ENCODE results near the gene CKAP2L. TPM values are rescaled to one million over a fixed set of nuclear protein-coding genes. Genes with fewer than 3 reads are reported as not detected.
"Not testable (repeated sequence)": the region's sequence is repeated elsewhere in the genome, so short reads cannot be mapped to it uniquely, and the experiment has no call there.

The CKAP2L gene
- total and polyA plus RNA-seq, 2 experiments from 2014 or later: 16.2 to 30.2 TPM

- H3K27me3 Mint-ChIP-seq (ENCODE audit: insufficient read depth, low read depth, poor library complexity): peaks cover 2% of the 10 kb centered on the region
- no peaks in the 10 kb centered on the region for H4K20me1 ChIP-seq (replicated peaks; ENCODE audit: insufficient read depth)
- TF ChIP-seq EZH2phosphoT487 (IDR thresholded peaks at IDR 0.05; ENCODE audit: unreplicated experiment) (no peak), ZNF331 (CRISPR knock-in tag; IDR thresholded peaks at IDR 0.05; ENCODE audit: low read depth) (no peak)
- H3K4me1 Mint-ChIP-seq: peaks cover 3% of the 10 kb centered on the region; the same call in 1 of the 3 replicates
- H3K4me1 ChIP-seq (ENCODE audit: insufficient read depth): no peaks in the 10 kb centered on the region
- H3K9me2 ChIP-seq (ENCODE audit: insufficient read depth): 0 out of 2 replicates have a peak, but pooled peaks cover 4% of the 10 kb centered on the region
- H3K27me3 ChIP-seq (ENCODE audit: insufficient read depth): no peaks in the 10 kb centered on the region
- H3K4me2 ChIP-seq: no peak overlapping the region
- H3K27ac Mint-ChIP-seq: no peak overlapping the region
- H3K27ac ChIP-seq (ENCODE audit: low read depth): no peak overlapping the region
- no peaks in the 10 kb centered on the region for H3K36me3 Mint-ChIP-seq (ENCODE audit: low read depth)
- H3K9me3 Mint-ChIP-seq: no peaks in the 10 kb centered on the region
- DNase-seq (ENCODE audit: low spot score): no peak
- no peaks in the 10 kb centered on the region for H3K79me2 ChIP-seq (replicated peaks; ENCODE audit: insufficient read depth)
- H3K36me3 ChIP-seq (ENCODE audit: insufficient read depth): no peaks in the 10 kb centered on the region
- no peak overlapping the region for H3K4me3 ChIP-seq
- no peak overlapping the region for H2AFZ ChIP-seq
- H3F3A ChIP-seq (replicated peaks; ENCODE audit: low read depth): no peaks in the 10 kb centered on the region
- H3K4me3 Mint-ChIP-seq: no peak overlapping the region
- ATAC-seq: no peak
These were observed 54.7 kb downstream of the CKAP2L start for GRCh38 chr2:112709703-112710102.

GRCh38 chr2:112708968-112709367, 55.4 kb downstream of the CKAP2L start:
- Mint-ChIP-seq H3K4me3 (no peak overlapping the region), H3K36me3 (ENCODE audit: low read depth) (no peaks in the 10 kb centered on the region), H3K27ac (no peak overlapping the region), H3K4me1 (peaks cover 3% of the 10 kb centered on the region; the same call in 1 of the 3 replicates), H3K9me3 (no peaks in the 10 kb centered on the region), H3K27me3 (ENCODE audit: insufficient read depth, low read depth, poor library complexity) (peaks cover 2% of the 10 kb centered on the region)
- no peaks in the 10 kb centered on the region for H3F3A ChIP-seq (replicated peaks; ENCODE audit: low read depth)
- no peaks in the 10 kb centered on the region for H4K20me1 ChIP-seq (replicated peaks; ENCODE audit: insufficient read depth)
- no peak overlapping the region for H2AFZ ChIP-seq
- H3K27me3 ChIP-seq (ENCODE audit: insufficient read depth): no peaks in the 10 kb centered on the region
- no peaks in the 10 kb centered on the region for H3K36me3 ChIP-seq (ENCODE audit: insufficient read depth)
- no peaks in the 10 kb centered on the region for H3K9me2 ChIP-seq (ENCODE audit: insufficient read depth)
- no peak for ATAC-seq
- no peaks in the 10 kb centered on the region for H3K4me1 ChIP-seq (ENCODE audit: insufficient read depth)
- TF ChIP-seq CTCF (conservative IDR thresholded peaks at IDR 0.05; ENCODE audit: low read depth in 2 of 2): no peak
- TF ChIP-seq POLR2AphosphoS5 (IDR thresholded peaks at IDR 0.05; ENCODE audit: low read depth): no peak
- no peak for TF ChIP-seq EZH2 (IDR thresholded peaks at IDR 0.05; ENCODE audit: low read depth, unreplicated experiment)
- no peak for TF ChIP-seq EZH2phosphoT487 (IDR thresholded peaks at IDR 0.05; ENCODE audit: unreplicated experiment)
- TF ChIP-seq, protein P1, sequence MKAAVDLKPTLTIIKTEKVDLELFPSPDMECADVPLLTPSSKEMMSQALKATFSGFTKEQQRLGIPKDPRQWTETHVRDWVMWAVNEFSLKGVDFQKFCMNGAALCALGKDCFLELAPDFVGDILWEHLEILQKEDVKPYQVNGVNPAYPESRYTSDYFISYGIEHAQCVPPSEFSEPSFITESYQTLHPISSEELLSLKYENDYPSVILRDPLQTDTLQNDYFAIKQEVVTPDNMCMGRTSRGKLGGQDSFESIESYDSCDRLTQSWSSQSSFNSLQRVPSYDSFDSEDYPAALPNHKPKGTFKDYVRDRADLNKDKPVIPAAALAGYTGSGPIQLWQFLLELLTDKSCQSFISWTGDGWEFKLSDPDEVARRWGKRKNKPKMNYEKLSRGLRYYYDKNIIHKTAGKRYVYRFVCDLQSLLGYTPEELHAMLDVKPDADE (IDR thresholded peaks at IDR 0.05): no peak
- TF ChIP-seq ZNF331 (CRISPR knock-in tag; IDR thresholded peaks at IDR 0.05; ENCODE audit: low read depth): no peak
- TF ChIP-seq JUNB (IDR thresholded peaks at IDR 0.05; ENCODE audit: unreplicated experiment): no peak
- TF ChIP-seq CREB1 (CRISPR knock-in tag; IDR thresholded peaks at IDR 0.05; ENCODE audit: low read depth): no peak
- TF ChIP-seq NANOG (IDR thresholded peaks at IDR 0.05; ENCODE audit: borderline replicate concordance): no peak
- no peak for TF ChIP-seq REST (IDR thresholded peaks at IDR 0.05; ENCODE audit: unreplicated experiment)
- H3K79me2 ChIP-seq (replicated peaks; ENCODE audit: insufficient read depth): no peaks in the 10 kb centered on the region
- H3K27ac ChIP-seq (ENCODE audit: low read depth): no peak overlapping the region
- DNase-seq (ENCODE audit: low spot score): no peak
- H3K4me2 ChIP-seq: no peak overlapping the region
- no peak overlapping the region for H3K4me3 ChIP-seq

GRCh38 chr2:112706947-112707346, 57.5 kb downstream of the CKAP2L start:
- H3K4me1 Mint-ChIP-seq; H3K79me2 ChIP-seq (replicated peaks; ENCODE audit: insufficient read depth); ATAC-seq; H2AFZ ChIP-seq; H3F3A ChIP-seq (replicated peaks; ENCODE audit: low read depth); H3K27me3 Mint-ChIP-seq (ENCODE audit: insufficient read depth, low read depth, poor library complexity); H3K36me3 Mint-ChIP-seq (ENCODE audit: low read depth); H3K9me3 Mint-ChIP-seq; DNase-seq (ENCODE audit: low spot score); H3K27me3 ChIP-seq (ENCODE audit: insufficient read depth); H3K27ac ChIP-seq (ENCODE audit: low read depth); H3K4me1 ChIP-seq (ENCODE audit: insufficient read depth); H3K36me3 ChIP-seq (ENCODE audit: insufficient read depth); H4K20me1 ChIP-seq (replicated peaks; ENCODE audit: insufficient read depth); H3K4me3 Mint-ChIP-seq; H3K27ac Mint-ChIP-seq; H3K9me2 ChIP-seq (ENCODE audit: insufficient read depth); H3K4me3 ChIP-seq; H3K4me2 ChIP-seq: not testable (repeated sequence)

All from GM23338 (cell line).